ENCODE measurements around the gene PROM1. TPM values are rescaled to one million over a fixed set of nuclear protein-coding genes. Genes with fewer than 3 reads are reported as not detected.

The PROM1 gene
- not detected in 2 replicates for total RNA-seq

- intact Hi-C loops (cut with micrococcal nuclease): no loop called here
These were observed at the start of gene PROM1 for GRCh38 chr4:16083241-16084191. PROM1 (minus strand) TSS chr4:16084023; CDS start chr4:16075906, 8,117 bp downstream.

- intact Hi-C loops (cut with micrococcal nuclease): no loop called here
These were observed 49.6 kb upstream of the PROM1 start for GRCh38 chr4:16133406-16133805.

- intact Hi-C loops (cut with micrococcal nuclease): no loop called here
These were observed 47.5 kb upstream of the PROM1 start for GRCh38 chr4:16131293-16131692.

GRCh38 chr4:16129336-16129735 is 45.5 kb upstream of the PROM1 start:
- intact Hi-C loops (cut with micrococcal nuclease): no loop called here

- intact Hi-C loops (cut with micrococcal nuclease): no loop called here
These were observed 42.9 kb upstream of the PROM1 start for GRCh38 chr4:16126714-16127113.

GRCh38 chr4:16125571-16126445 is 42.0 kb upstream of the PROM1 start:
- intact Hi-C loops (cut with micrococcal nuclease): no loop called here

- intact Hi-C loops (cut with micrococcal nuclease): no loop called here
These were observed 40.4 kb upstream of the PROM1 start for GRCh38 chr4:16124232-16124631.

GRCh38 chr4:16123356-16124084 is 39.7 kb upstream of the PROM1 start:
- intact Hi-C loops (cut with micrococcal nuclease): no loop called here

GRCh38 chr4:16122784-16123183 is 39.0 kb upstream of the PROM1 start:
- intact Hi-C loops (cut with micrococcal nuclease): no loop called here

GRCh38 chr4:16122308-16122711 is 38.5 kb upstream of the PROM1 start:
- intact Hi-C loops (cut with micrococcal nuclease): no loop called here

GRCh38 chr4:16120720-16121119 is 36.9 kb upstream of the PROM1 start:
- intact Hi-C loops (cut with micrococcal nuclease): no loop called here

- intact Hi-C loops (cut with micrococcal nuclease): no loop called here
These were observed 36.2 kb upstream of the PROM1 start for GRCh38 chr4:16119981-16120380.

GRCh38 chr4:16118090-16118489 is 34.3 kb upstream of the PROM1 start:
- intact Hi-C loops (cut with micrococcal nuclease): no loop called here

- intact Hi-C loops (cut with micrococcal nuclease): no loop called here
These were observed 33.3 kb upstream of the PROM1 start for GRCh38 chr4:16117164-16117563.

- intact Hi-C loops (cut with micrococcal nuclease): no loop called here
These were observed 32.7 kb upstream of the PROM1 start for GRCh38 chr4:16116493-16116990.

GRCh38 chr4:16116019-16116418 is 32.2 kb upstream of the PROM1 start:
- intact Hi-C loops (cut with micrococcal nuclease): no loop called here

- intact Hi-C loops (cut with micrococcal nuclease): no loop called here
These were observed 30.7 kb upstream of the PROM1 start for GRCh38 chr4:16114546-16114945.

GRCh38 chr4:16113741-16114140 is 29.9 kb upstream of the PROM1 start:
- intact Hi-C loops (cut with micrococcal nuclease): no loop called here

- intact Hi-C loops (cut with micrococcal nuclease): no loop called here
These were observed 27.7 kb upstream of the PROM1 start for GRCh38 chr4:16111533-16111932.

- intact Hi-C loops (cut with micrococcal nuclease): no loop called here
These were observed 27.0 kb upstream of the PROM1 start for GRCh38 chr4:16110661-16111290.

GRCh38 chr4:16110199-16110598 is 26.4 kb upstream of the PROM1 start:
- intact Hi-C loops (cut with micrococcal nuclease): no loop called here
